ENCODE data around the gene MATR3. TPM values are rescaled to one million over a fixed set of nuclear protein-coding genes. Genes with fewer than 3 reads are reported as not detected.
"Not testable (repeated sequence)": the region's sequence is repeated elsewhere in the genome, so short reads cannot be mapped to it uniquely, and the experiment has no call there.

MATR3 gene
- polyA plus RNA-seq, 1 experiment = 76.5 TPM

DNA sequence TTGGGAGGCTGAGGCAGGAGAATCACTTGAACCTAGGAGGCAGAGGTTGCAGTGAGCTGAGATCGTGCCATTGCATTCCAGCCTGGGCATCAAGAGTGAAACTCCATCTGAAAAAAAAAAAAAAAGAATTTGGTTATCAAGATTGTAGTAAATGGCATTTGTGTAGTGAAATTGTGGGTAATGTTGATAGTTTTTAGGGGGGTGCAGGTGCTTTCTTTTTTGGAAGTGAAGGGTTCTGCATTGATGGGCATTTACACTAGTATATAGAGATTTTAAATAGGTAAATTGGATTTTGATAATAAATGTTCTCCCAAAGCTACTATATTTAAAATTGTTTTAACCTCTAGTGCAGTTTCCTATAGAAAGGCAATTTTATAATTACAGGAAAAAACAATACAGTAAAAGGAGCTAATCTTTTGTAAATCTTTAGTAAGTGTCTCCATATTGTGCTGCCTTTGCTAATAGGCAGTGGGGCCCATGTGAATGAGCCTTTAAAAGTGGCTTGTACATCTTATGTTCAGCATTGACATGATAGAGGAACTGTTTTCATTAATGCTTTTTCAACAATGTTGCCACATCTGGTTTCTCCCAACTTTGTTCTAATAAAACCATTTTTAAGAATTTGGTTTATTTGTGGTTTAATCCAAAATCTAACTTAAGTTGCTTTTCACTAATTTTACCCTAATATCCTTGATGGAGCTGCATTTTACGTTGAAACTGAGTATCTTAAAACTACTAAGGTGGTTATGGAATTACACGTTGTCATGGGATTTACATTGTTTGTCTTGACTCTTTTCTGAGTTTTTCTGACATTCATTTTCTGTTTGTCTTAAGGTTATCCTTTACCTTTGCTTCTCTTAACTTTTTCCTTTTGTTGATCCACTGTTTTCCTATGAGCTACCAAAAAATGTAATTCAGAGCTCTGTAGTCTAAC, 11.1 kb downstream of the MATR3 start:
- no peaks in the 10 kb centered on the region for H3K36me3 ChIP-seq (ENCODE audit: control insufficient read depth, insufficient read depth, low read length)
- TF ChIP-seq, protein P1, sequence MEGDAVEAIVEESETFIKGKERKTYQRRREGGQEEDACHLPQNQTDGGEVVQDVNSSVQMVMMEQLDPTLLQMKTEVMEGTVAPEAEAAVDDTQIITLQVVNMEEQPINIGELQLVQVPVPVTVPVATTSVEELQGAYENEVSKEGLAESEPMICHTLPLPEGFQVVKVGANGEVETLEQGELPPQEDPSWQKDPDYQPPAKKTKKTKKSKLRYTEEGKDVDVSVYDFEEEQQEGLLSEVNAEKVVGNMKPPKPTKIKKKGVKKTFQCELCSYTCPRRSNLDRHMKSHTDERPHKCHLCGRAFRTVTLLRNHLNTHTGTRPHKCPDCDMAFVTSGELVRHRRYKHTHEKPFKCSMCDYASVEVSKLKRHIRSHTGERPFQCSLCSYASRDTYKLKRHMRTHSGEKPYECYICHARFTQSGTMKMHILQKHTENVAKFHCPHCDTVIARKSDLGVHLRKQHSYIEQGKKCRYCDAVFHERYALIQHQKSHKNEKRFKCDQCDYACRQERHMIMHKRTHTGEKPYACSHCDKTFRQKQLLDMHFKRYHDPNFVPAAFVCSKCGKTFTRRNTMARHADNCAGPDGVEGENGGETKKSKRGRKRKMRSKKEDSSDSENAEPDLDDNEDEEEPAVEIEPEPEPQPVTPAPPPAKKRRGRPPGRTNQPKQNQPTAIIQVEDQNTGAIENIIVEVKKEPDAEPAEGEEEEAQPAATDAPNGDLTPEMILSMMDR (IDR thresholded peaks at IDR 0.05; ENCODE audit: insufficient read depth, low read depth, low read length) = no peak
- no peak overlapping the region for H3K4me3 ChIP-seq (ENCODE audit: low read depth, low read length)
- DNase-seq (ENCODE audit: low read depth) = no peak
- H3K27me3 ChIP-seq (ENCODE audit: control insufficient read depth, insufficient read depth, low read length) = no peaks in the 10 kb centered on the region
- ChIA-PET CTCF (interaction anchor here (1.5 to 3.2 kb wide), 3 partner anchors 8 to 37 kb away, joined by 4 to 12 read pairs (median 7); partner anchors contain the start of gene PAIP2), POLR2A (interaction anchor here (0.7 kb wide), 1 partner anchor 728 kb away, joined by 3 read pairs; no protein-coding TSS in a partner anchor)

DNA sequence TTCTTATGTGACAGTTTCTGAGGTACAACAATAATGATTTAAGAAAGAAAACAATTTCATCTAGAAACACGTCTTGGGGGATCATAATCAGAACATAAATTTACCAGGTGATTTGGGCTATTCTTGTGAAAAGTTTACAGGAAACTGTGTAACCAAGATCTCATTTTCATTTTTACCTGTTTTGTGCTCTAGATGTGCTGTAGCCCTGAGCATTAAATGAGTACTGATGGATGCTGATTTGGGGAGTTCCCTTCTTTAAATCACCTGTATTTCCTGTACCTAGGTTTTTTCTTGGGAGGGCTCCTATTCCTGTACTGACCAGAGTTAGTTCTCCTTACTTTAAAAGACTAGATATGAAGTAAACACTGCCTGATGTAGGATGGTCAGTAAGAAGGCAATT, 12.7 kb downstream of the MATR3 start:
- CTCF ChIA-PET = interaction anchor here (2.5 to 3.2 kb wide), 2 partner anchors 9 to 35 kb away, joined by 7 to 12 read pairs; partner anchors contain the start of gene PAIP2
- H3K27me3 ChIP-seq (ENCODE audit: control insufficient read depth, insufficient read depth, low read length) = no peaks in the 10 kb centered on the region
- TF ChIP-seq, protein P1 (IDR thresholded peaks at IDR 0.05; ENCODE audit: insufficient read depth, low read depth, low read length) = no peak
- POLR2A ChIA-PET = no interaction called here
- no peak overlapping the region for H3K4me3 ChIP-seq (ENCODE audit: low read depth, low read length)
- no peak for DNase-seq (ENCODE audit: low read depth)
- H3K36me3 ChIP-seq (ENCODE audit: control insufficient read depth, insufficient read depth, low read length) = no peaks in the 10 kb centered on the region

DNA sequence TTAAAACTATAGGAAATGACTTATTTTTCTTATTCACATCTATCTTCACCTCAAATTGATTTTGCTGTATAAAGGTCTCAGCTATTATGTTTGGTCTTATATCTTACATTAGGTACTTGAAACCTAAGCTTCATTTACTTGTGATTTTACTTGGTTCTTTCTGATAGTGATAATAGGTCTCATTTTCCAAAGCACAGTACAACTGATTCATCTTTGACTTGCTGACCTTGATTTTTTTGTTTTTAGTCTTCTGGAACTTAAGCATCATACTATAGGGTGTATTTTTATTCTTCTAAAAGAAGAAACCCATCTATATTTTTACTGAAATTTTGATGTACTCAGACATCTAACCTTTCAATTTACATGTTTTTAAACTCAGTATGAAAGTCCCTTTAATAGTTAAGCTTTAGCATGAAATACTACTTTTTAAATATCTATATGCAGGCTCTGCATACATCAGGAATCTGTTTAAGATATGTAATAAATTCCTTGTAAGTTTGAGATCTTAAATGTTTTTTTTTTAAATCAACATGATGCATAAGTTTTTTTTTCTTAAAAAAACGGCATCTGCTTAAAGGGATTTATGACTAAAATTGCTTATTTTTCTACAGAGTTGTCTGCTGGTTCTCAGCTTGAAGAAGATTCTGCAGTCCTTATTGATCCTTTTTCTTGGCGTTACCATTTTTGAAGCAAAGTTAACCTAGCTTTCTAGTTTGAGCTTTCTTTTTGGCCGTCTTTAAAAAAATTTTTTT, 13.3 kb downstream of the MATR3 start:
- POLR2A ChIA-PET = no interaction called here
- CTCF ChIA-PET = interaction anchor here (3.2 kb wide), 1 partner anchor 10 kb away, joined by 12 read pairs; no protein-coding TSS in a partner anchor

DNA sequence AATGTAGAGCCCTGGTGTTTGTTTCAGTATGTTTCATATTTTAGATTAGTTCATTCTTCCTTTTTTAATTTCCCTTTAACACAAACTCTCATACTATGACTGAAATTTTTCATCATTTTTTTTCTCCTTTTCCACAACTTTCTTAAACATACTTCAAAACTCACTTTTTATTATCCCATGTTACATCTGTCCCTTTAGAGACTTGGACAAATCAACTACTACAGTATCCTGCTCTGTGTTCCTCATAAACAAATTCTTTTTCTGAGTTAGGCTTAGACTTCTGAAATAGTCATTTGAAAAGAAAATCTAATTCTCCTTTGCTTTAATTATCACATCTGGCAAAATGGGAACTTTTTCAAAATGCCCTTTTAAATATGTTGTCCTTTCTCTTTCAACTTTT, 15.3 kb downstream of the MATR3 start:
- TF ChIP-seq, protein P1 (IDR thresholded peaks at IDR 0.05; ENCODE audit: insufficient read depth, low read depth, low read length) = no peak
- ChIA-PET POLR2A (no interaction called here), CTCF (no interaction called here)
- no peaks in the 10 kb centered on the region for H3K27me3 ChIP-seq (ENCODE audit: control insufficient read depth, insufficient read depth, low read length)
- H3K36me3 ChIP-seq (ENCODE audit: control insufficient read depth, insufficient read depth, low read length) = no peaks in the 10 kb centered on the region
- DNase-seq (ENCODE audit: low read depth) = no peak
- H3K4me3 ChIP-seq (ENCODE audit: low read depth, low read length) = no peak overlapping the region

More for the DNA sequence above, 13.3 kb downstream of the MATR3 start:
- TF ChIP-seq, protein P1 (IDR thresholded peaks at IDR 0.05; ENCODE audit: insufficient read depth, low read depth, low read length) = no peak
- Histone ChIP-seq H3K27me3 (ENCODE audit: control insufficient read depth, insufficient read depth, low read length) (no peaks in the 10 kb centered on the region), H3K36me3 (ENCODE audit: control insufficient read depth, insufficient read depth, low read length) (no peaks in the 10 kb centered on the region), H3K4me3 (ENCODE audit: low read depth, low read length) (no peak overlapping the region)
- no peak for DNase-seq (ENCODE audit: low read depth)

DNA sequence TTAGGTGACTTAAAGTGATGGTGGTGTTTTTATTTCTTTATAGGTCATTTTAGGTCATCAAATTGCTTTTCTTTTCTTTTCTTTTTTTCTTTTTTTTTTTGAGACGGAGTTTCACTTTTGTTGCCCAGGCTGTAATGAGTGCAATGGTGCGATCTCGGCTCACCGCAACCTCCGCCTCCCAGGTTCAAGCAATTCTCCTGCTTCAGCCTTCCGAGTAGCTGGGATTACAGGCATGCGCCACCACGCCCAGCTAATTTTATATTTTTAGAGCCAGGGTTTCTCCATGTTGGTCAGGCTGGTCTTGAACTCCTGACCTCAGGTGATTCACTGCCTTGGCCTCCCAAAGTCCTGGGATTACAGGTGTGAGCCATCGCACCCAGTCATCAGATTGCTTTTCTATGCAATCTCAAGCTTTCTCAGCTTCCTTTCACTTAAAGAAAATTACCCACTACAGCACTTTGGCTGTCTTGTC, 17.2 kb downstream of the MATR3 start:
- H3K27me3 ChIP-seq (ENCODE audit: control insufficient read depth, insufficient read depth, low read length); POLR2A ChIA-PET; CTCF ChIA-PET; DNase-seq (ENCODE audit: low read depth); H3K4me3 ChIP-seq (ENCODE audit: low read depth, low read length); H3K36me3 ChIP-seq (ENCODE audit: control insufficient read depth, insufficient read depth, low read length): not testable (repeated sequence)
